Measurements from ENCODE around the gene MRPS6. TPM values are rescaled to one million over a fixed set of nuclear protein-coding genes. Genes with fewer than 3 reads are reported as not detected.

MRPS6 gene
- 10.0 and 13.7 TPM in 2 replicates for total RNA-seq (2014; rRNA removed; shearing (Covaris generic))
- 83.5 and 83.9 TPM in 2 replicates for polyA plus RNA-seq (2016; fragmentation: Nextera tagmentation; extraction: Ambion mirVana)

DNA sequence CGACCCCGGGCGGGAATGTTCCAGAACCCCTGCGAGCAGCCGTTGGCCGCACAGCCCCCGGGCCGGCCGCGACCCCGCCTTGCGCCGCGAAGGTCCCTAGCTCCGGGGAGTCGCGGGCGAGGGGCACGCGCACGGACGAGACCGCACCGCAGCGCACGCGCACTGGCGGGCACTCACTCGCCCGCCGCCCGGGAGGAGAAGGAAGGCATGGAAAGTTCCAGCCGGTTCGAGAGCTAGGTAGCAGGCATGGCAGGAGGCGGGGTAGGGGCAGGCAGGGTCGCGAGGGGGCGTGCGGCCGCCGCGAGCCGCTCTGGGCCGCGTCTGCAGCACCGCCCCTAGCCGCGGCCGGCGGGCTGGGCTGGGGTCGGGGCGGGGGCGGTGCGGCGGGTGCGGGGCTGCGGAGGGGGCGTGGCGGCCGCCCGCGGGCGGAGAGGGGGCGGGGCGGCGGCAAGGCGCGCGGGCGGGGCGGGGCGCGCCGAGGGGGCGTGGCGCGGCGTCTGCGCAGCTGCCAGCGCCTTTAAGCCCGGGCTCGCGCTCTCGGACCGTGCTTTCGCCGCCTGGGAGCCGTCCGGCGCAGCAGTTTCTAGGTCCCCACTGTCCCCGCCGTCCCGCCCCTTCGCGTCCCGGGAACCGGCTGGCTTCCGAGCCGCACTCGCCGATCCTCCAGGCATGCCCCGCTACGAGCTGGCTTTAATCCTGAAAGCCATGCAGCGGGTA lies at the start of gene MRPS6, which contains the start of gene SLC5A3:
TSS of gene MRPS6 (plus strand) at position 547 of the 717 bp plus-strand sequence. CDS start at position 670, 123 bp downstream.
TSS of gene SLC5A3 (plus strand) at position 547 of the 717 bp plus-strand sequence. CDS start 21,621 bp downstream, outside the sequence.
- Histone ChIP-seq H3K9me3 (ENCODE audit: low read depth) (no peaks in the 10 kb centered on the region), H3K36me3 (ENCODE audit: low read depth) (no peaks in the 10 kb centered on the region), H3K4me1 (ENCODE audit: insufficient read depth) (peaks cover 24% of the 10 kb centered on the region), H2AFZ (peak within 1 kb of the TSS; percentile 89), H3K9ac (peak within 1 kb of the TSS; percentile 80), H3F3A (ENCODE audit: insufficient read depth) (peaks cover 10% of the 10 kb centered on the region; the same call in 1 of the 2 replicates), H3K27ac (peak within 1 kb of the TSS; percentile 44), H3K79me2 (ENCODE audit: insufficient read depth) (peaks cover 42% of the 10 kb centered on the region), H3K27me3 (replicated peaks; ENCODE audit: insufficient read depth) (no peaks in the 10 kb centered on the region), H4K20me1 (ENCODE audit: insufficient read depth) (0 out of 2 replicates have a peak, but pooled peaks cover 4% of the 10 kb centered on the region), H3K4me3 (peak within 1 kb of the TSS; percentile 78), H3K4me2 (ENCODE audit: unreplicated experiment) (peak within 1 kb of the TSS; percentile 90), H3K9me2 (ENCODE audit: insufficient read depth) (no peaks in the 10 kb centered on the region)
- 1 to 2% methylated on average over 54 to 55 of the region's 104 CpGs for WGBS, 2 experiments (ENCODE audit: low coverage in 1 of 2, low lambda C conversion rate in 2 of 2, missing lambda C conversion rate in 2 of 2)
- peak; percentile 95 for DNase-seq
- in situ Hi-C loops (cut with MboI): no loop called here
- TF ChIP-seq EZH2 (IDR thresholded peaks at IDR 0.05; ENCODE audit: insufficient read depth, poor library complexity, severe bottlenecking) (no peak), EZH2phosphoT487 (IDR thresholded peaks at IDR 0.05; ENCODE audit: insufficient read depth, low read depth) (no peak)

GRCh38 chr21:34023691-34024373 lies 49.5 kb upstream of the MRPS6 start:
- Histone ChIP-seq H4K20me1 (ENCODE audit: insufficient read depth) (no peaks in the 10 kb centered on the region), H3K9me2 (ENCODE audit: insufficient read depth) (no peaks in the 10 kb centered on the region), H3K4me2 (ENCODE audit: unreplicated experiment) (no peak overlapping the region), H3K27ac (no peak overlapping the region), H2AFZ (no peak overlapping the region), H3K79me2 (ENCODE audit: insufficient read depth) (no peaks in the 10 kb centered on the region), H3K36me3 (ENCODE audit: low read depth) (no peaks in the 10 kb centered on the region), H3K4me1 (ENCODE audit: insufficient read depth) (peaks cover 27% of the 10 kb centered on the region), H3K4me3 (no peak overlapping the region), H3K27me3 (replicated peaks; ENCODE audit: insufficient read depth) (no peaks in the 10 kb centered on the region), H3K9me3 (ENCODE audit: low read depth) (no peaks in the 10 kb centered on the region), H3F3A (ENCODE audit: insufficient read depth) (peaks cover 16% of the 10 kb centered on the region; the same call in 1 of the 2 replicates), H3K9ac (no peak overlapping the region)
- in situ Hi-C loops (cut with MboI): no loop called here
- no peak for TF ChIP-seq EZH2 (IDR thresholded peaks at IDR 0.05; ENCODE audit: insufficient read depth, poor library complexity, severe bottlenecking)
- TF ChIP-seq EZH2phosphoT487 (IDR thresholded peaks at IDR 0.05; ENCODE audit: insufficient read depth, low read depth): no peak
- WGBS, 2 experiments (ENCODE audit: low coverage in 1 of 2, low lambda C conversion rate in 2 of 2, missing lambda C conversion rate in 2 of 2): 87 to 88% methylated on average over 8 of the region's 8 CpGs
- no peak for DNase-seq

GRCh38 chr21:34024374-34024693 lies 49.0 kb upstream of the MRPS6 start:
- TF ChIP-seq EZH2phosphoT487 (IDR thresholded peaks at IDR 0.05; ENCODE audit: insufficient read depth, low read depth) (no peak), EZH2 (IDR thresholded peaks at IDR 0.05; ENCODE audit: insufficient read depth, poor library complexity, severe bottlenecking) (no peak)
- Histone ChIP-seq H3K27me3 (replicated peaks; ENCODE audit: insufficient read depth) (no peaks in the 10 kb centered on the region), H3K9me3 (ENCODE audit: low read depth) (no peaks in the 10 kb centered on the region), H3K79me2 (ENCODE audit: insufficient read depth) (no peaks in the 10 kb centered on the region), H3K27ac (no peak overlapping the region), H3K4me1 (ENCODE audit: insufficient read depth) (peaks cover 29% of the 10 kb centered on the region), H3K4me2 (ENCODE audit: unreplicated experiment) (no peak overlapping the region), H3F3A (ENCODE audit: insufficient read depth) (peaks cover 16% of the 10 kb centered on the region; the same call in 1 of the 2 replicates), H3K4me3 (no peak overlapping the region), H3K36me3 (ENCODE audit: low read depth) (no peaks in the 10 kb centered on the region), H3K9me2 (ENCODE audit: insufficient read depth) (no peaks in the 10 kb centered on the region), H3K9ac (no peak overlapping the region), H4K20me1 (ENCODE audit: insufficient read depth) (no peaks in the 10 kb centered on the region), H2AFZ (no peak overlapping the region)
- DNase-seq: no peak
- 92 to 98% methylated on average over 3 of the region's 3 CpGs for WGBS, 2 experiments (ENCODE audit: low coverage in 1 of 2, low lambda C conversion rate in 2 of 2, missing lambda C conversion rate in 2 of 2)
- in situ Hi-C loops (cut with MboI): no loop called here

DNA sequence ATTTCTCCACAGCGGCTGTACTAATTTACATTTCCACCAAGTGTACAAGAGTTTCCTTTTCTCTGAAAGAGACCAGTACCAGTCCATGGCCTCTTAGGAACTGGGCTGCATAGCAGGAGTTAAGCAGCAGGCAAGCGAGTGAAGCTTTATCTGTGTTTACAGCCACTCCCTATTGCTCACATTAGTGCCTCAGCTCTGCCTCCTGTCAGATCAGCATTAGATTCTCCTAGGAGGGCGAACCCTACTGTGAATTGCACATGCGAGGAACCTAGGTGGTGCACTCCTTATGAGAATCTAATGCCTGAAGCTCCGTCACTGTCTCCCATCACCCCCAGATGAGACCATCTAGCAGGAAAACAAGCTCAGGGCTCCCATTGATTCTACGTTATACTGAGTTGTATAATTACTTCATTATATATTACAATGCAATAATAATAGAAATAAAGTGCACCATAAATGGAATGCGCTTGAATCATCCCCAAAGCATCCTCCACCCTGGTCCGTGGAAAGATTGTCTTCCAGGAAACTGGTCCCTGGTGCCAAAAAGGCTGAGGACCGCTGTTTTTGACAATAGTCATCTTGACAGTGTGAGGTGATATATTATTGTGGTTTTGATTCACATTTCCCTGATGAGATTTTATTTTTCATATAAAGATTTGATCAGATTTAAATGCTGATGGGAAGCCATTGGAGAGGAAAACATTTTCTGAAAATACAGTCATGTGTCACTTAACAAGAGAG lies 45.5 kb upstream of the MRPS6 start:
- no peak overlapping the region for H3K9ac ChIP-seq
- in situ Hi-C loops (cut with MboI): no loop called here
- H2AFZ ChIP-seq: 0 out of 2 replicates have a peak overlapping the region, but pooled peaks have one; percentile 43
- no peaks in the 10 kb centered on the region for H3K27me3 ChIP-seq (replicated peaks; ENCODE audit: insufficient read depth)
- DNase-seq: peak; percentile 60
- H3K9me2 ChIP-seq (ENCODE audit: insufficient read depth): no peaks in the 10 kb centered on the region
- H4K20me1 ChIP-seq (ENCODE audit: insufficient read depth): no peaks in the 10 kb centered on the region
- no peaks in the 10 kb centered on the region for H3K79me2 ChIP-seq (ENCODE audit: insufficient read depth)
- 0 out of 2 replicates have a peak overlapping the region, but pooled peaks have one; percentile 12 for H3K27ac ChIP-seq
- TF ChIP-seq EZH2 (IDR thresholded peaks at IDR 0.05; ENCODE audit: insufficient read depth, poor library complexity, severe bottlenecking): no peak
- no peak for TF ChIP-seq EZH2phosphoT487 (IDR thresholded peaks at IDR 0.05; ENCODE audit: insufficient read depth, low read depth)
- H3K4me1 ChIP-seq (ENCODE audit: insufficient read depth): peaks cover 30% of the 10 kb centered on the region
- H3K4me3 ChIP-seq: peak overlapping the region; percentile 7; the same call in 1 of the 2 replicates
- peaks cover 16% of the 10 kb centered on the region; the same call in 1 of the 2 replicates for H3F3A ChIP-seq (ENCODE audit: insufficient read depth)
- peak overlapping the region; percentile 45 for H3K4me2 ChIP-seq (ENCODE audit: unreplicated experiment)
- 55 to 58% methylated on average over 9 of the region's 9 CpGs for WGBS, 2 experiments (ENCODE audit: low coverage in 1 of 2, low lambda C conversion rate in 2 of 2, missing lambda C conversion rate in 2 of 2)
- H3K9me3 ChIP-seq (ENCODE audit: low read depth): no peaks in the 10 kb centered on the region
- H3K36me3 ChIP-seq (ENCODE audit: low read depth): no peaks in the 10 kb centered on the region
